T1000 (cell line): ENCODE measurements around the gene COL20A1.

Experiments
- DNase-seq: peaks from one replicate; lab custom pipeline; 2025; ENCODE audit warnings: mixed read lengths; lab: John Stamatoyannopoulos, UW

COL20A1 gene

GRCh38 chr20:63321148-63321831, 28.3 kb downstream of the COL20A1 start:
- no peak for DNase-seq

- DNase-seq: no peak
Observed at GRCh38 chr20:63322146-63322932, 29.4 kb downstream of the COL20A1 start.

- no peak for DNase-seq
Observed at GRCh38 chr20:63322933-63323273, 29.9 kb downstream of the COL20A1 start.

GRCh38 chr20:63323357-63323981, 30.5 kb downstream of the COL20A1 start:
- no peak for DNase-seq

- no peak for DNase-seq
Observed at GRCh38 chr20:63325021-63325471, 32.1 kb downstream of the COL20A1 start.

GRCh38 chr20:63325554-63326313, 32.7 kb downstream of the COL20A1 start:
- DNase-seq: no peak

- no peak for DNase-seq
Observed at GRCh38 chr20:63326314-63327230, 33.6 kb downstream of the COL20A1 start.

- DNase-seq: no peak
Observed at GRCh38 chr20:63327231-63327745, 34.3 kb downstream of the COL20A1 start.

GRCh38 chr20:63328026-63328700, 35.2 kb downstream of the COL20A1 start:
- no peak for DNase-seq

- DNase-seq: no peak
Observed at GRCh38 chr20:63328718-63329275, 35.8 kb downstream of the COL20A1 start.

GRCh38 chr20:63329331-63330083, 36.5 kb downstream of the COL20A1 start:
- no peak for DNase-seq

- no peak for DNase-seq
Observed at GRCh38 chr20:63330084-63330760, 37.2 kb downstream of the COL20A1 start.

GRCh38 chr20:63330940-63331339, 38.0 kb downstream of the COL20A1 start:
- DNase-seq: no peak

- DNase-seq: no peak
Observed at GRCh38 chr20:63331741-63332400, 38.9 kb downstream of the COL20A1 start.

GRCh38 chr20:63332488-63333240, 39.7 kb downstream of the COL20A1 start:
- DNase-seq: no peak

- DNase-seq: no peak
Observed at GRCh38 chr20:63333241-63333836, 40.4 kb downstream of the COL20A1 start.

GRCh38 chr20:63334356-63334755, 41.4 kb downstream of the COL20A1 start:
- DNase-seq: no peak
